Thymus (tissue), 14 donors: ENCODE measurements around the gene ZNF19. TPM values are rescaled to one million over a fixed set of nuclear protein-coding genes. Genes with fewer than 3 reads are reported as not detected.
A peak's percentile ranks its signal among the peaks of the same experiment; 100 is the strongest.

Source experiments
- DNase-seq, 9 donors: peaks; one replicate each; pipeline ENCODE4 v3.0.0-alpha.2; 2013; ENCODE audit warnings: low spot score in 9 of 9, low read depth in 6 of 9, missing footprints in 1 of 9
- H3K27ac ChIP-seq, 2 donors: one replicate each; pipeline ENCODE4 v1.5.1; 2013; ENCODE audit warnings: control low read depth in 1 of 2, low read depth in 1 of 2, low read length in 1 of 2, mild to moderate bottlenecking in 1 of 2, moderate library complexity in 1 of 2
- H3K27me3 ChIP-seq, 2 donors: one replicate each; pipeline ENCODE4 v1.5.1; 2013; ENCODE audit warnings: low read length in 1 of 2; ENCODE audit not compliant: control insufficient read depth in 2 of 2, insufficient read depth in 1 of 2
- H3K36me3 ChIP-seq, 2 donors: one replicate each; pipeline ENCODE4 v1.5.1; 2013; ENCODE audit warnings: low read length in 1 of 2, mild to moderate bottlenecking in 1 of 2, moderate library complexity in 1 of 2; ENCODE audit not compliant: control insufficient read depth in 2 of 2, insufficient read depth in 2 of 2
- H3K4me1 ChIP-seq, 2 donors: one replicate each; pipeline ENCODE4 v1.5.1; 2013; ENCODE audit warnings: low read length in 2 of 2; ENCODE audit not compliant: control insufficient read depth in 2 of 2, insufficient read depth in 2 of 2
- H3K4me3 ChIP-seq, 2 donors: one replicate each; pipeline ENCODE4 v1.5.1; 2013; ENCODE audit warnings: low read length in 2 of 2, control low read depth in 1 of 2, mild to moderate bottlenecking in 1 of 2
- H3K9me3 ChIP-seq, 2 donors: one replicate each; pipeline ENCODE4 v1.5.1; 2013; ENCODE audit warnings: low read length in 1 of 2, mild to moderate bottlenecking in 1 of 2; ENCODE audit not compliant: control insufficient read depth in 2 of 2, insufficient read depth in 1 of 2
- WGBS: extraction: QIAGEN DNeasy Blood & Tissue Kit; methylation state at CpG from one replicate; pipeline ENCODE4 v1.1.7; 2013; 5-methylcytosine and 5-hydroxymethylcytosine counted together
- long read RNA-seq, 10 donors: transcript quantifications; one replicate each; lab custom pipeline, GENCODE V29; 2026
- polyA plus RNA-seq: library from polyadenylated mRNA; stranded (reverse); fragments of 200-250 nt; gene quantifications from one replicate; pipeline ENCODE4 v1.2.3, GENCODE V29; 2013
- total RNA-seq: library from RNA; stranded (reverse); fragments of 120-200 nt; gene quantifications from one replicate; pipeline ENCODE4 v1.2.4, GENCODE V29; 2013
- donor health status: healthy.

The ZNF19 gene
- 2.5 TPM for total RNA-seq
- polyA plus RNA-seq, result 3.2 TPM
- long read RNA-seq, donor 1, result 0 reads
- long read RNA-seq, donor 2, result 0 reads
- long read RNA-seq, donor 3, result 0 reads
- long read RNA-seq, donor 4, result 0 reads
- long read RNA-seq, donor 5, result 0 reads
- long read RNA-seq, donor 6, result 0 reads
- long read RNA-seq, donor 7, result 0 reads
- long read RNA-seq, donor 8, result 0 reads
- long read RNA-seq, donor 9, partial matches to known transcripts, result 0 of 1 reads
- long read RNA-seq, donor 9, other reads (novel, unspliced or antisense), result 0 of 1 reads
- long read RNA-seq, donor 10, partial matches to known transcripts, result 0 of 1 reads
- long read RNA-seq, donor 10, other reads (novel, unspliced or antisense), result 0 of 1 reads

- Histone ChIP-seq H3K4me3 (no peak within 1 kb of the TSS), H3K9me3 (no peaks in the 10 kb centered on the region), H3K27ac (no peak within 1 kb of the TSS), H3K4me1 (no peaks in the 10 kb centered on the region), H3K27me3 (no peaks in the 10 kb centered on the region), H3K36me3 (no peaks in the 10 kb centered on the region)
- 97% methylated on average over 22 of the region's 22 CpGs for WGBS
- DNase-seq, result no peak
Observed at GRCh38 chr16:71489122-71489521, at the start of gene ZNF19. Gene ZNF19, minus strand, starts transcription at chr16:71489324. Its CDS starts 7,210 bp downstream, at chr16:71482114.

GRCh38 chr16:71537643-71538042, 48.5 kb upstream of the ZNF19 start:
- 74% methylated on average over 6 of the region's 6 CpGs for WGBS
- H3K4me3 ChIP-seq, result no peak overlapping the region

GRCh38 chr16:71536752-71537499, 47.8 kb upstream of the ZNF19 start:
- Histone ChIP-seq H3K4me3 (no peak overlapping the region), H3K27ac (no peak overlapping the region), H3K4me1 (no peaks in the 10 kb centered on the region), H3K36me3 (no peaks in the 10 kb centered on the region), H3K9me3 (no peaks in the 10 kb centered on the region), H3K27me3 (no peaks in the 10 kb centered on the region)
- WGBS, result 97% methylated on average over 28 of the region's 28 CpGs
- DNase-seq, result no peak

More at GRCh38 chr16:71537643-71538042, 48.5 kb upstream of the ZNF19 start:
- DNase-seq, result peak in 3 of 9 donors; percentile 1 to 27 (median 26)
- Histone ChIP-seq H3K4me1 (no peaks in the 10 kb centered on the region), H3K27me3 (peaks cover 0 to 2% of the 10 kb centered on the region in 2 donors), H3K36me3 (no peaks in the 10 kb centered on the region), H3K9me3 (no peaks in the 10 kb centered on the region), H3K27ac (no peak overlapping the region)

GRCh38 chr16:71532366-71532765, 43.2 kb upstream of the ZNF19 start:
- DNase-seq, result no peak
- Histone ChIP-seq H3K27me3 (no peaks in the 10 kb centered on the region), H3K36me3 (no peaks in the 10 kb centered on the region), H3K9me3 (no peaks in the 10 kb centered on the region), H3K4me1 (no peaks in the 10 kb centered on the region), H3K27ac (no peak overlapping the region), H3K4me3 (no peak overlapping the region)
- 88% methylated on average over 3 of the region's 3 CpGs for WGBS

- Histone ChIP-seq H3K4me1 (no peaks in the 10 kb centered on the region), H3K27me3 (peaks cover 0 to 19% of the 10 kb centered on the region in 2 donors), H3K4me3 (no peak overlapping the region), H3K27ac (no peak overlapping the region), H3K36me3 (no peaks in the 10 kb centered on the region), H3K9me3 (no peaks in the 10 kb centered on the region)
- no peak for DNase-seq
- 84% methylated on average over 4 of the region's 4 CpGs for WGBS
Observed at GRCh38 chr16:71528863-71529262, 39.7 kb upstream of the ZNF19 start.

- H3K4me1 ChIP-seq, result no peaks in the 10 kb centered on the region
- no peaks in the 10 kb centered on the region for H3K36me3 ChIP-seq
- H3K27me3 ChIP-seq, result peaks cover 0 to 19% of the 10 kb centered on the region in 2 donors
- H3K4me3 ChIP-seq, result no peak overlapping the region
- no peaks in the 10 kb centered on the region for H3K9me3 ChIP-seq
- DNase-seq, result no peak
- no peak overlapping the region for H3K27ac ChIP-seq
- WGBS, result 96% methylated on average over 1 of the region's 1 CpG
Observed at GRCh38 chr16:71528257-71528656, 39.1 kb upstream of the ZNF19 start.

- Histone ChIP-seq H3K27me3 (peaks cover 0 to 19% of the 10 kb centered on the region in 2 donors), H3K9me3 (no peaks in the 10 kb centered on the region), H3K36me3 (no peaks in the 10 kb centered on the region), H3K4me1 (no peaks in the 10 kb centered on the region), H3K4me3 (no peak within 1 kb of the TSS), H3K27ac (no peak within 1 kb of the TSS)
- WGBS, result 16% methylated on average over 9 of the region's 9 CpGs
- DNase-seq, result no peak
Observed at GRCh38 chr16:71526111-71526631, 37.0 kb upstream of the ZNF19 start, which contains the start of gene CHST4. Gene CHST4, plus strand, starts transcription at chr16:71526426. Its CDS starts 10,252 bp downstream, at chr16:71536678.

- H3K27me3 ChIP-seq, result peaks cover 0 to 19% of the 10 kb centered on the region in 2 donors
- no peaks in the 10 kb centered on the region for H3K4me1 ChIP-seq
- no peaks in the 10 kb centered on the region for H3K36me3 ChIP-seq
- DNase-seq, result no peak
- no peak overlapping the region for H3K4me3 ChIP-seq
- no peaks in the 10 kb centered on the region for H3K9me3 ChIP-seq
- no peak overlapping the region for H3K27ac ChIP-seq
- WGBS, result 76% methylated on average over 16 of the region's 16 CpGs
Observed at GRCh38 chr16:71524566-71525553, 35.7 kb upstream of the ZNF19 start.
